RWPE2 (cell line): Measurements from ENCODE around the gene FHIT.

Source experiments
- ATAC-seq: fragments of 200-7000 bp; cut with Tn5 transposase; 3 replicates; pipeline ENCODE4 v1.9.1; 2021; ENCODE audit warnings: low read depth
- DNase-seq: peaks from one replicate; pipeline ENCODE4 v3.0.0-alpha.2; 2020; ENCODE audit warnings: low spot score
- H3K27ac ChIP-seq: fragments of 450-650 bp; 2 replicates; pipeline ENCODE4 v1.5.1; 2017; ENCODE audit warnings: mild to moderate bottlenecking; ENCODE audit not compliant: poor library complexity, severe bottlenecking
- H3K27me3 ChIP-seq: fragments of 250-450 bp; sonication (Bioruptor Pico); 2 replicates; pipeline ENCODE4 v1.5.1; 2021; ENCODE audit warnings: mild to moderate bottlenecking, moderate library complexity; ENCODE audit not compliant: insufficient read depth, poor library complexity, severe bottlenecking
- H3K36me3 ChIP-seq: fragments of 250-450 bp; sonication (Bioruptor Pico); 2 replicates; pipeline ENCODE4 v1.5.1; 2020; ENCODE audit warnings: low read depth, mild to moderate bottlenecking, moderate library complexity
- H3K4me1 ChIP-seq: fragments of 250-450 bp; sonication (Bioruptor Pico); 2 replicates; pipeline ENCODE4 v1.5.1; 2021; ENCODE audit warnings: mild to moderate bottlenecking, moderate library complexity; ENCODE audit not compliant: insufficient read depth, poor library complexity, severe bottlenecking
- H3K4me3 ChIP-seq: fragments of 250-450 bp; sonication (Bioruptor Pico); 2 replicates; pipeline ENCODE4 v1.5.1; 2021; ENCODE audit warnings: mild to moderate bottlenecking, moderate library complexity; ENCODE audit not compliant: severe bottlenecking
- H3K9me3 ChIP-seq: fragments of 250-450 bp; sonication (Bioruptor Pico); 2 replicates; pipeline ENCODE4 v1.5.1; 2021; ENCODE audit warnings: mild to moderate bottlenecking, moderate library complexity; ENCODE audit not compliant: severe bottlenecking
- CTCF ChIP-seq: fragments of 450-650 bp; IDR thresholded peaks from one replicate; pipeline ENCODE4 v1.5.1; 2017; ENCODE audit warnings: mild to moderate bottlenecking, moderate library complexity; ENCODE audit not compliant: poor library complexity, severe bottlenecking

Gene FHIT

GRCh38 chr3:59914251-59914650 lies 1337.0 kb downstream of the FHIT start:
- Histone ChIP-seq H3K27me3 (no peaks in the 10 kb centered on the region), H3K36me3 (no peaks in the 10 kb centered on the region), H3K27ac (no peak overlapping the region), H3K4me3 (no peak overlapping the region), H3K9me3 (no peaks in the 10 kb centered on the region), H3K4me1 (no peaks in the 10 kb centered on the region)
- no peak for TF ChIP-seq CTCF
- DNase-seq: no peak
- ATAC-seq: no peak

- DNase-seq (no peak), ATAC-seq (no peak)
- no peaks in the 10 kb centered on the region for H3K27me3 ChIP-seq
- H3K9me3 ChIP-seq: no peaks in the 10 kb centered on the region
- H3K36me3 ChIP-seq: no peaks in the 10 kb centered on the region
- TF ChIP-seq CTCF: no peak
- no peak overlapping the region for H3K4me3 ChIP-seq
- no peak overlapping the region for H3K27ac ChIP-seq
- H3K4me1 ChIP-seq: no peaks in the 10 kb centered on the region
These were observed 1337.6 kb downstream of the FHIT start for GRCh38 chr3:59913645-59914044.

GRCh38 chr3:59908701-59909100 lies 1342.6 kb downstream of the FHIT start:
- ATAC-seq: no peak
- Histone ChIP-seq H3K27ac (no peak overlapping the region), H3K9me3 (no peaks in the 10 kb centered on the region), H3K36me3 (no peaks in the 10 kb centered on the region), H3K4me1 (no peaks in the 10 kb centered on the region), H3K27me3 (no peaks in the 10 kb centered on the region), H3K4me3 (no peak overlapping the region)
- no peak for DNase-seq
- TF ChIP-seq CTCF: no peak

- Histone ChIP-seq H3K4me1 (no peaks in the 10 kb centered on the region), H3K4me3 (no peak overlapping the region), H3K9me3 (no peaks in the 10 kb centered on the region), H3K27ac (no peak overlapping the region), H3K27me3 (no peaks in the 10 kb centered on the region), H3K36me3 (no peaks in the 10 kb centered on the region)
- DNase-seq: no peak
- no peak for ATAC-seq
- TF ChIP-seq CTCF: no peak
These were observed 1343.0 kb downstream of the FHIT start for GRCh38 chr3:59908280-59908679.

GRCh38 chr3:59904296-59904695 lies 1347.0 kb downstream of the FHIT start:
- Histone ChIP-seq H3K4me3 (no peak overlapping the region), H3K27me3 (no peaks in the 10 kb centered on the region), H3K9me3 (no peaks in the 10 kb centered on the region), H3K36me3 (no peaks in the 10 kb centered on the region), H3K27ac (no peak overlapping the region), H3K4me1 (no peaks in the 10 kb centered on the region)
- DNase-seq: no peak
- TF ChIP-seq CTCF: no peak
- ATAC-seq: no peak
